Fibroblast of skin of abdomen (primary cell): Measurements from ENCODE around the gene PHACTR1.
A peak's percentile ranks its signal among the peaks of the same experiment; 100 is the strongest.

Source experiments
- DNase-seq: peaks from one replicate; pipeline ENCODE4 v3.0.0-alpha.2; 2013

The PHACTR1 gene

DNA sequence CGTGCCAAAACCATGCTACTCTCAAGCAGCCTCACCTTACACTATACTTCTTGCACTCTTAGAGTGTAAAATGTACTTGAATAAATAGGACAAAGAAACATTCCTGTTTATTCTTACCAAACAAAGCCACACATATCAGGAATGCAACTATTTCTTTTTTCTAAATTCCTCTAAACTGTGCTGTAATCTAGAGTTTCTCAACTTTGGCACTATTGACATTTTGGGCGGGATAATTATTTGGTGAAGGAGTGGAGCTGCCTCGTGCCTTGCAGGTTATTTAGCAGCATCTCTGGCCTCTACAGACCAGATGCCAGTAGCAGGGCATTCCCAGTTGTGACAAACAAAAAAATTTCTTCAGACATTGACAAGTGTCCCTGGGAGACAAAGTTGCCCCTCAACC, 86.9 kb downstream of the PHACTR1 start:
- peak; percentile 5 for DNase-seq

DNA sequence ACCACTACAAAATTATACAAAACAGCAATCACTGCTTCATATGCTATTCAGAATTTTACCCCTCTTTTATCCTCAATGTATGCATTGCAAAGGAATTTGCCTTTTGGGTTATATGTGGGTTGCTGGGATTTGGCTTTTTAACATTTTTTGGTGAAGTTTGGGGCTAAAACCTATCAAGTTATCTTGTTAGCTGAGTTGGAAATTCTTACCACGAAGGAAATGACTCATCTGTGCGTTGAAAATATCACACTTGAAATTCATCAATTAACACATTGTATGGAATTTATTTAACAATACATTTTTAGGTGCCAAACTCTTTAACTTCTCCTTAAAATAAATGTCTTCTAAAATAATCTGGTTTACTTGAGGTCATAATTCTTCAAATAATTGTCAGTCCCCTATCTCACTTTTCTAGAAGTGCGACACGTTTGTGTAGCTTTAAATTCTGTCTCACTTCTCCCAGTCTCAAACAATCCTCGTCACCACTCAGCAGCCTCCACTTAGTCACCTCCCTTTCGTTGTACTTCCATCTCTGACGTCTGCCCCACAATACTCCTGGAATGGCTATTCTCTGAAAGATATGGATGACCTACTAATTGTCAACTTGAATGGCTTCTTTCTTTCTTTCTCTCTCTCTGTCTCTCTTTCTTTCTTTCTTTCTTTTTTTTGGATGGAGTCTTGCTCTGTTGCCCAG, 88.5 kb downstream of the PHACTR1 start:
- peak; percentile 74 for DNase-seq

DNA sequence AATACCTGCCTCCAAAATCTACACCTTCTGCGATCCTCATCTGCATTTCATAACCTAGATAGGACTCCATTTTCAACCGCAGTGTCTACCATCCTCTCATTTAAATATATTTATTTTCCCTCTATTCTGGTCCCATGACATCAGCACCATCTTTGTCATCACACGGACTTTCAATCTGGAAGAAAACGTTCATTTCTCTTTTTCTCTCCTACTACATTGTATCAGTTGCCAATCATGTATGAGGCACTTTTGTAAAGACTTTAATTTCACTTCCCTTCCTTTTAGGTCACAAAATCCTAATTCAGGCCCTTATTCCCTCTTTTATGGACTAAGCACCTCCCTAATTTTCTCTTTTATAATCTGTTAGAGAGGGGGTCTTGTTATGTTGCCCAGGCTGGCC, 89.6 kb downstream of the PHACTR1 start:
- no peak for DNase-seq

DNA sequence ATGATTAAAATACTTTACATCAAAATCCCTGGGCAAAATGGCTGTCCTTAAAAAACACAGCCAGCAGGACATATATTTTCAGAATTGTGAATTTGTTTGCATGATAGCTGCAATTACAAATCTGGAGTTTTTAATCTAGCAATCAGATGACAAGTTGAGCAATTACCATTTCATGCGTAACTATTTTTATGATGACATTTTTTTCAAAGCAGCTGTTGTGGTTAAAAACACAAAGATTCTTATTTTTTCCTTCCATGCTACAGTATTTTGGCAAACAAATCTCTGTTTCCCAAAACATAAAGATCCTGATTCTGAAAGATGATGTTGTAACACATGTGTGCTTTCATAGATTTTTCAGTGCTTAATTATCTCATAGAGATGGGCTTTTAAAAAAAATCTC, 90.2 kb downstream of the PHACTR1 start:
- DNase-seq, result no peak

- no peak for DNase-seq
Measured at GRCh38 chr6:12811519-12811918, 95.0 kb downstream of the PHACTR1 start.

GRCh38 chr6:12813321-12813720, 96.8 kb downstream of the PHACTR1 start:
- DNase-seq, result peak; percentile 76

DNA sequence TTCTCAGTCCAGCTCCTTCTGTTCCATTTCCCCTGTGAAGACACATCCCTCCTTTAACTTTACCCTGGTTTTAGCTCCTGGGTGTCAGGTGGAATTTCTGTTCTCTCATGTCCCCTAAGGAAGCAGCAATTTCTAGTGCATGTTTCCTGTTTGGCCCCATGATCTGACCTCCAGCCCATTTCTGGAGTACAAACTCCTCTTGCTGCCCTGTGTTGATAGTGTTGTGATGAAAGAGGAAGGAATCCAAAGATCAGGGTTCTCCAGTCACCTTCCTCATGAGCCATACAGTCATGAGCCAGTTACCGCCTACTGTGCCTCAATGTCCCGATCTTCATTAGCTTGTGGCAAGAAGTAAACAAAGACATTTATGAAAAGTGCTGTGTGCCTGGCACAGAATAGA, 97.4 kb downstream of the PHACTR1 start:
- no peak for DNase-seq

DNA sequence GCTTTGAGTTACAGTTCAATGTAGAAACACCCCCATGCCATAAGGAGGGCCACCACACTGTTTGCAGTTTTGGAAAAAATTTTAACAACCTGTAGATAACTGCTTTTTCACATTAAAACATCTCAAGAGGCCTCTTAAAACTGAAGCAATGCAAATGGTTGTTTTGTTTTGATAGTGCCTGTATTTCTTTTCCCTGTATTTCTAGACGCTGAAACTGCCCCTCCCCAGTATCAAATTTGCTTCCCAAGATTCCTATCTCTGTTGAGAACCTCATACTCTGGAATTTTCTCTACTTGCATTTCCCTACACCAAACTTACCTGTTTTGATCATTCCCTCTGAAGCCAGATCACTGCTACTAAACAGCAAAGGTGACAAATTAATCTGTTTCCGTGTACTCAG, 98.5 kb downstream of the PHACTR1 start:
- no peak for DNase-seq

DNA sequence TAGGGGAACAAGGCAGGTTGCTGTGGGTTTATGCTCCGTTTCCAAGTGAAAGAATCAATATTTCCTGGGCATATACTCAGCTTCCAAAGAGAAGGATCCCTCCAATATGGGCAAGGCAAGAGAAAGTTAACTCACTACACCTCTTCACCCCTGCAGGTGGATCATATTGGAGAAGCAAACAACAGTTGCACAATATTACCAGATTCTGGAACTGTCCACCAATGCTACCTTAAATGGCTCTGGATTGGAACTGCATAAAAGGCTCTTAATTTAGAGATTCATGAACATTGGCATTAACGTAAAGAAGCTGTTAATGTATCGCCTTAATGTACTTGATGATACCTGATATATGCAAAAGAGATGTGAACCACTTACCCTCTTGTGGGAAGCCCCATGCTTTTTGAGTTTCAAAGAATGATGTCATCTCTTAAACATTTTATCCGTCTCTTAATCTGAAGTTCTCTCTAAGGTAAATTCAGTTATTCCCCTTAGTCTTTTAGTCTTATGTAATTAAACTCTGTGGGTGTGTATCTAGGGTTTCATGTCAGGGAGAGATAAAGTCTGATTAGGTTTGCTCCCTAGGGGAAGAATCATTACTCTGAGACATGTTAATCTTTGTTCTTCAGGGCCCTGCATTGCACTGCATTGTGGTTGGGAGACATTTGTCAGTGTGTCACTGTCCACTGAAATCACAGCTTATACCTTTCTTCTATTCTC, 99.5 kb downstream of the PHACTR1 start:
- no peak for DNase-seq

GRCh38 chr6:12818324-12818723, 101.8 kb downstream of the PHACTR1 start:
- DNase-seq, result peak; percentile 47

DNA sequence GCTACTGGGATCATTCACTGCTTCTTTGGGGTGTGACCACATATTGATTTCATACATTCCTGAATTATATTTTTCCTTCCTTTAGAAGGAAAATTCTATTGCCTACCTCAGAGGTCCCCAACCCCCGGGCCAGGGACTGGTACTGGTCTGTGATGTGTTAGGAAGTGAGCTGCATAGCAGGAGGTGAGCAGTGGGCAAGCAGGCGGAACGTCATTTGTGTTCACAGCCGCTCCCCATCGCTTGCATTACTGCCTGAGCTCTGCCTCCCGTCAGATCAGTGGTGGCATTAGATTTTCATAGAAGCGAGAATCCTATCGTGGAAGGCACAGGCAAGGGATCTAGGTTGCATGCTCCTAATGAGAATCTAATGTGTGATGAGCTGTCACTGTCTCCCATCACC, 107.3 kb downstream of the PHACTR1 start:
- no peak for DNase-seq

- no peak for DNase-seq
Measured at GRCh38 chr6:12826584-12826983, 110.0 kb downstream of the PHACTR1 start.

- DNase-seq, result no peak
Measured at GRCh38 chr6:12827921-12828320, 111.4 kb downstream of the PHACTR1 start.

- DNase-seq, result no peak
Measured at GRCh38 chr6:12832226-12832735, 115.7 kb downstream of the PHACTR1 start.

DNA sequence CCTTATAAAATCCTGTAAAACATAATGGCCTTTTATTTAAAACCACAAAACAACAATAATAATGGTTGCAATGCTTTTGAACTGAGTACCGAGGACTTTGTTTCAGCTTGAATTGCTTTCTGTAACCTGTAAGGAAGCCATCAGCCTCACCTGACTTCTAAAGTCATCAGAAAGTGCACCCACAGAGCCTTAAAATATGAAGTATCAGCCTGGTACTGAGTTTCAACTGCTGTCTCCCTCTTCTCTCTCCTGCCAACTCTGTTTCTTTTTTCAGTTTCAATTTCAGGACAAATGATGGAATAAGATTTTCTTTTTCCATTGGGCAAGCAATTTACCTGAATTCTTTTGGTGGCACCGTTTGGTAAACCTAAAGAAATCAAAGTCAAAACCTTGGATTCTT, 119.4 kb downstream of the PHACTR1 start:
- no peak for DNase-seq

DNA sequence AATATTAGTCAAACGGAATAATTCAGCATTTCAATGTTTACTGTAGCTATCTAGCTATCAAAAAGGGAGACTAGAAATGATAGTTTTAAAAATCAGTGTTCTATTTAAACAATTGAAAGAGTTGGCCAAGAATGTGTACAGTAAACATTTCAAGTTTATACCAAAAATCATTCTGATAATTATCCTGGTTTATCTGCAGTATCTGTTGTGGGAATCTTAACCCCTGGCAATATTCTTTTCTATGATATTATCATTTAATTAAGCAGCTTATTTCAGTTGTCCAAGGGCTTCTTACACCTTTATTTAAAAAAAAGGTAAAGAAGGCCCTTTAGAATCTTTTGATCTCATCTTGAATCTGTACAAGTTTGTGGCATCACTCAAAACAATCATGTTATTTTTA, 125.1 kb downstream of the PHACTR1 start:
- DNase-seq, result no peak

- DNase-seq, result no peak
Measured at GRCh38 chr6:12842114-12842513, 125.5 kb downstream of the PHACTR1 start.

DNA sequence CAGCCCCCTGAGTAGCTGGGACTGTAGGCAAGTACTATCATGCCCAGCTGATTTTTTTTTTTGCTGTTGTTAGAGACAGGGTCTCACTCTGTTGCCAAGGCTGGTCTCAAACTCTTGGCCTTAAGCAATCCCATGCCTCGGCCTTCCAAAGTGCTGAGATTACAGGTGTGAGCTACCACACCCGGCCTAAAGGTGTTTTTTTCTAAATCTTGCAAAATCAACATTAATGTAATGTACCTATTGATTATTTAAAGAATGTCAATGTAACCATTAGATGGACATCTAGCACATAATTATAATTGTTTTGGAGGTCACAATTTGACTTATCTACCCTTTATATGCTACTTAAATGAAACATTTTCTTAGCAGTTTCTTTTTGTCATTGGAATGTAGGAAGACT, 126.1 kb downstream of the PHACTR1 start:
- DNase-seq, result no peak

DNA sequence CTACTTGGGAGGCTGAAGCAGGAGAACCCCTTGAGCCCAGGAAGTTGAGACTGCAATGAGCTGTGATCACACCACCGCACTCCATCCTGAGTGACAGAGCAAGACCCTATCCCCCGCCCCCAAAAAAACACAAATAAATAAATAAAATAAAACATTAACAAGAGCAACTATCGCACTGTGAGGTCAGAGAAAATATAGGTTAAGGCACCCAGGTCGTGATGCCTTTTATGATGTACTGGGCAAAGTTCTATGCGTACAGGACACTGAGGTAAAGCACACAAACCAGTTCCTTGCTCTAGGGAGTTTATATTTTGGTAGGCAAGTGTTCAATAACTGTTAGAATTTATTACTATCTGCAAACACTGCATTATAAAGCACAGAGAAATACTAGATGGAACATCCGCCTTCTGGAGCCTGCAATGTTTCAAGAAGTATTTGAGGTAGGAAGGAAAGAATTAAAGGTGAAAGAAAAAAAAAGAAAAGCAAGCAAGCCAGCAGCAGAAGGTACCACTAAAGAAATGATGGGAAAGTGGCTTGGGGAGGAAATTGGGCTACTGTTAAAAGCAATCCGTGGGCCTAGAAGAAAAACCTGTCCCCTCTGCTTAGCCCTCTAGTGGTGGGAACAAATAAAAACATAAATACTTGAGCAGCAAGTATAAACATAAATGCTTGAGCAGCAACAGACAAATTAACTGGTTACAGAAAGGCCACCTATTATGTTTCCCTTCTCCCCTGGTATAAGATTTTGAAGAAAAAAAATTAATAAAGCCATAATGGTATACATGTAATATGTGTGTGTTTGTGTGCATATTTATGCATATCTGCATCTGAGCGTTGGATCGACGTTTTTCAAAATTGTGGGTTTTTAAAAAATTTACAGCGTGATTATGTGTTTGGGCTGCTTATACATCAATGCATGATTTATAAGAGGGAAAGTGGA, 128.0 kb downstream of the PHACTR1 start:
- peak; percentile 19 for DNase-seq

GRCh38 chr6:12845224-12846004, 128.8 kb downstream of the PHACTR1 start:
- DNase-seq, result no peak

DNA sequence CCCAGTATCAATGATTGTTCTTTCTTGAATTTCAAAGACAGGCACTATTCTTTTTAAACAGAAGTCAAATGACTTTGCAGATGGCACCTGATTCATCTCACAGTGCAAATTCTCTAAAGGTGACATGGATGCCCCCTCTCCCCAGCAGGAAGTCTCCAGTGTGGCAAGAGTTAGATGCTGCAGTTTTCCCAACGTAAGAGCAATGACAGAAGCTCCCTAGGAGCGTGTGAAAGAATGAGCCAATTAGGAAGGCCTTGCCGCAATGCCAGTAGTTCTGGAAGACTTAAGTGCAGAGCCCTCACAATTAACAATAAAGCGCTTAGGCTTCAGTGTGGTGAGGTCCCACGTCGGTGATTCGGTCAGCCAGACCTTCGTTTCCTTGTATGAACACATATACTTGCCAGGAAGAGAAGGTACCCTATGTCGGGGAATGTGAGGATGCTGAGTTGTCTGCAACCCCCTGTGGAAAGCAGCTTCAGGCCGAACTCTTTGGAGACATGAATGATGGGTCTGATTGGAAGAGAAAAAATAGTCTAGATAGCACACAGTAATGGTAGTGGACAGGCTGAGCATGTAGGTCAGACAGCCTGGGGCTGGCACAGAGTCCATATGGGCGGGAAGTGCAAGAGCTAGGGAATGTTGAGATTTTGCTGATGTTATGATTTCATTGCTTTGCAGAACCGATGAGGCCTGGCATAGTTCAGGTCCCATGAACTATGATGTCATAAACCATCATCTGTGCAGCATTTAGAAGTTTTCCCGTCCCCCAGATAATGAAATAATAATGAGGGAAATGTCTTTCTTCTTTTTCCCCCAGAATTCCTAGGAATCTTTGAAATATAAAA, 132.6 kb downstream of the PHACTR1 start:
- DNase-seq, result no peak
